PC-9 (cell line): ENCODE measurements around the gene CARMIL1. TPM values are rescaled to one million over a fixed set of nuclear protein-coding genes. Genes with fewer than 3 reads are reported as not detected.

Experiments
- BruUV-seq: library from RNA; stranded (reverse); fragments of 400-500 nt; replicated peaks from 2 replicates; lab custom pipeline; 2021; lab: Mats Ljungman, UMichigan
- CTCF ChIA-PET: fragments of 300-600 bp; sonication (Branson Sonifier 250); formaldehyde crosslinking; loops from one replicate; lab custom pipeline; 2022; ENCODE audit warnings: antibody characterized with exemption; lab: Charles Lee
- POLR2A ChIA-PET: fragments of 300-600 bp; sonication (Branson Sonifier 250); formaldehyde crosslinking; loops from one replicate; lab custom pipeline; 2022; ENCODE audit warnings: antibody characterized with exemption; ENCODE audit not compliant: unreplicated experiment; lab: Charles Lee
- DNase-seq, 2 experiments: peaks; one replicate each; pipeline versions ENCODE4 v3.0.0 to v3.0.0-alpha.2; 2015 to 2022; ENCODE audit warnings: mixed read lengths in 1 of 2
- H2AFZ ChIP-seq: fragments of 200-600 bp; sonication (generic); 2 replicates; pipeline ENCODE4 v1.8.1; 2017; ENCODE audit warnings: antibody characterized with exemption
- H3F3A ChIP-seq: fragments of 200-600 bp; sonication (generic); 2 replicates; pipeline ENCODE4 v1.8.1; 2017; ENCODE audit warnings: antibody characterized with exemption, mild to moderate bottlenecking, low read depth; ENCODE audit not compliant: insufficient read depth
- H3K27ac ChIP-seq: fragments of 200-600 bp; sonication (generic); 2 replicates; pipeline ENCODE4 v1.6.1; 2016; ENCODE audit warnings: mixed run types
- H3K27me3 ChIP-seq: fragments of 200-600 bp; sonication (generic); 2 replicates; pipeline ENCODE4 v1.6.1; 2016; ENCODE audit warnings: low read depth, mixed run types; ENCODE audit not compliant: insufficient read depth
- H3K36me3 ChIP-seq: fragments of 200-600 bp; sonication (generic); 2 replicates; pipeline ENCODE4 v1.6.1; 2016; ENCODE audit warnings: low read depth, mixed run types
- H3K4me1 ChIP-seq: fragments of 200-600 bp; sonication (generic); replicated peaks from 2 replicates; pipeline ENCODE4 v1.6.1; 2016; ENCODE audit warnings: mixed run types; ENCODE audit not compliant: insufficient read depth
- H3K4me2 ChIP-seq: fragments of 200-600 bp; sonication (generic); 2 replicates; pipeline ENCODE4 v1.6.1; 2017; ENCODE audit warnings: mixed run types
- H3K4me3 ChIP-seq: fragments of 200-600 bp; sonication (generic); 2 replicates; pipeline ENCODE4 v1.6.1; 2016; ENCODE audit warnings: mixed run types
- H3K79me2 ChIP-seq: fragments of 200-600 bp; sonication (generic); 2 replicates; pipeline ENCODE4 v1.6.1; 2017; ENCODE audit warnings: low read depth, mixed run types
- H3K9me2 ChIP-seq: fragments of 200-600 bp; sonication (generic); 2 replicates; pipeline ENCODE4 v1.8.1; 2017; ENCODE audit warnings: mild to moderate bottlenecking; ENCODE audit not compliant: insufficient read depth
- H3K9me3 ChIP-seq: fragments of 200-600 bp; sonication (generic); 2 replicates; pipeline ENCODE4 v1.8.1; 2016; ENCODE audit warnings: low read depth; ENCODE audit not compliant: insufficient read depth
- H4K20me1 ChIP-seq: fragments of 200-600 bp; sonication (generic); 2 replicates; pipeline ENCODE4 v1.8.1; 2017; ENCODE audit not compliant: insufficient read depth
- CTCF ChIP-seq: fragments of 200-600 bp; sonication (generic); conservative IDR thresholded peaks from 2 replicates; pipeline ENCODE4 v1.6.1; 2017; ENCODE audit warnings: mixed run types, antibody characterized with exemption, mild to moderate bottlenecking, moderate library complexity
- EZH2 ChIP-seq: fragments of 200-600 bp; sonication (generic); IDR thresholded peaks from 2 replicates; pipeline ENCODE4 v1.8.0; 2017; ENCODE audit warnings: antibody characterized with exemption, low read depth
- intact Hi-C: fragments of 100-400 bp; cut with micrococcal nuclease; formaldehyde crosslinking; loops from one replicate; pipeline ENCODE4 v1.10.0; 2022; ENCODE audit not compliant: unreplicated experiment
- total RNA-seq: library from RNA; stranded (reverse); gene quantifications from 2 replicates; pipeline ENCODE4 v1.2.3, GENCODE V29; 2021

Gene CARMIL1
- total RNA-seq, 1 experiment from 2014 or later = 33.1 TPM

GRCh38 chr6:25547797-25548196, 268.6 kb downstream of the CARMIL1 start:
- no peaks in the 10 kb centered on the region for H3K27me3 ChIP-seq
- BruUV-seq = no TSS peak
- intact Hi-C loops = no loop called here
- ChIA-PET CTCF (no interaction called here), POLR2A (no interaction called here)
- H3K9me2 ChIP-seq = no peaks in the 10 kb centered on the region
- H3K4me1 ChIP-seq = no peaks in the 10 kb centered on the region
- DNase-seq = no peak
- no peak overlapping the region for H3K4me3 ChIP-seq
- no peaks in the 10 kb centered on the region for H3K79me2 ChIP-seq
- no peaks in the 10 kb centered on the region for H3K36me3 ChIP-seq
- TF ChIP-seq EZH2 = no peak
- TF ChIP-seq CTCF = no peak
- H3F3A ChIP-seq = no peaks in the 10 kb centered on the region
- no peaks in the 10 kb centered on the region for H3K9me3 ChIP-seq
- H2AFZ ChIP-seq = no peak overlapping the region
- no peak overlapping the region for H3K27ac ChIP-seq
- no peaks in the 10 kb centered on the region for H4K20me1 ChIP-seq
- no peak overlapping the region for H3K4me2 ChIP-seq

GRCh38 chr6:25548451-25548850, 269.3 kb downstream of the CARMIL1 start:
- no peak overlapping the region for H3K4me3 ChIP-seq
- ChIA-PET CTCF (no interaction called here), POLR2A (no interaction called here)
- intact Hi-C loops = no loop called here
- no peaks in the 10 kb centered on the region for H3K9me3 ChIP-seq
- H3K4me2 ChIP-seq = no peak overlapping the region
- no peak overlapping the region for H2AFZ ChIP-seq
- H3K36me3 ChIP-seq = no peaks in the 10 kb centered on the region
- no peaks in the 10 kb centered on the region for H3K79me2 ChIP-seq
- H3K27ac ChIP-seq = no peak overlapping the region
- H3K9me2 ChIP-seq = no peaks in the 10 kb centered on the region
- no peaks in the 10 kb centered on the region for H4K20me1 ChIP-seq
- no peaks in the 10 kb centered on the region for H3F3A ChIP-seq
- no TSS peak for BruUV-seq
- no peak for DNase-seq
- TF ChIP-seq CTCF = no peak
- no peak for TF ChIP-seq EZH2
- no peaks in the 10 kb centered on the region for H3K4me1 ChIP-seq
- H3K27me3 ChIP-seq = no peaks in the 10 kb centered on the region

- Histone ChIP-seq H3K4me3 (no peak overlapping the region), H4K20me1 (no peaks in the 10 kb centered on the region), H3F3A (no peaks in the 10 kb centered on the region), H3K4me2 (no peak overlapping the region), H3K36me3 (no peaks in the 10 kb centered on the region), H3K9me3 (no peaks in the 10 kb centered on the region), H3K4me1 (no peaks in the 10 kb centered on the region), H3K79me2 (no peaks in the 10 kb centered on the region), H2AFZ (no peak overlapping the region), H3K27me3 (no peaks in the 10 kb centered on the region), H3K27ac (no peak overlapping the region), H3K9me2 (no peaks in the 10 kb centered on the region)
- intact Hi-C loops = no loop called here
- BruUV-seq = no TSS peak
- DNase-seq = no peak
- POLR2A ChIA-PET = interaction anchor here (0.7 kb wide), 1 partner anchor 356 kb away, joined by 6 read pairs; no protein-coding TSS in a partner anchor
- TF ChIP-seq EZH2 = no peak
- no peak for TF ChIP-seq CTCF
- CTCF ChIA-PET = no interaction called here
Measured at GRCh38 chr6:25550631-25551030, 271.5 kb downstream of the CARMIL1 start.
